Keratinocyte (primary cell): ENCODE data around the gene UBE2J2.

ENCODE experiments used
- EZH2 ChIP-seq: IDR thresholded peaks from one replicate; pipeline ENCODE4 v1.6.1; 2012; ENCODE audit warnings: inconsistent platforms, mild to moderate bottlenecking, low read length, moderate library complexity
- TF ChIP-seq, protein P1 (sequence below), 3 experiments: IDR thresholded peaks in 1 of 3; conservative IDR thresholded peaks in 1 of 3; optimal IDR thresholded peaks in 1 of 3; 2 replicates in 2 of 3; 3 replicates in 1 of 3; pipeline versions ENCODE3 to v1.5.1; 2011; ENCODE audit warnings: low read length in 3 of 3, mild to moderate bottlenecking in 3 of 3, moderate library complexity in 2 of 3, control low read depth in 1 of 3, inconsistent platforms in 1 of 3; ENCODE audit not compliant: insufficient read depth in 2 of 3; ENCODE audit errors: extremely low read depth in 1 of 3

DNA sequence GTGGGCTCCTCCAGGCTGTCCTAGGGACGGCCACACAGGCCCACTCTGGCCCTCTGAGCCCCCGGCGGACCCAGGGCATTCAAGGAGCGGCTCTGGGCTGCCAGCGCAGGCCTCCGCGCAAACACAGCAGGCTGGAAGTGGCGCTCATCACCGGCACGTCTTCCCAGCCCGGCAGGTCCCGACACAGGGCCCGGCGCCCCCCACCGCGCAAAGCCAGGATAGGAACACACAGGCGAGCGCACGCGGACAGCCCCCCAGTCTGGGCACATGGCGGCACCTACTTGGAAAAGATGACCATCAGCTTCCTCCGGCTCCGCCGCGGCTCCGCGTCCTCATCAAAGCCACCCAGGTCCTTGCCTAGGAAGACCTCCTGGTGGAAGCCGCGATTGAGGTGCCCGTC is 45.5 kb downstream of the UBE2J2 start:
- TF ChIP-seq, protein P1, sequence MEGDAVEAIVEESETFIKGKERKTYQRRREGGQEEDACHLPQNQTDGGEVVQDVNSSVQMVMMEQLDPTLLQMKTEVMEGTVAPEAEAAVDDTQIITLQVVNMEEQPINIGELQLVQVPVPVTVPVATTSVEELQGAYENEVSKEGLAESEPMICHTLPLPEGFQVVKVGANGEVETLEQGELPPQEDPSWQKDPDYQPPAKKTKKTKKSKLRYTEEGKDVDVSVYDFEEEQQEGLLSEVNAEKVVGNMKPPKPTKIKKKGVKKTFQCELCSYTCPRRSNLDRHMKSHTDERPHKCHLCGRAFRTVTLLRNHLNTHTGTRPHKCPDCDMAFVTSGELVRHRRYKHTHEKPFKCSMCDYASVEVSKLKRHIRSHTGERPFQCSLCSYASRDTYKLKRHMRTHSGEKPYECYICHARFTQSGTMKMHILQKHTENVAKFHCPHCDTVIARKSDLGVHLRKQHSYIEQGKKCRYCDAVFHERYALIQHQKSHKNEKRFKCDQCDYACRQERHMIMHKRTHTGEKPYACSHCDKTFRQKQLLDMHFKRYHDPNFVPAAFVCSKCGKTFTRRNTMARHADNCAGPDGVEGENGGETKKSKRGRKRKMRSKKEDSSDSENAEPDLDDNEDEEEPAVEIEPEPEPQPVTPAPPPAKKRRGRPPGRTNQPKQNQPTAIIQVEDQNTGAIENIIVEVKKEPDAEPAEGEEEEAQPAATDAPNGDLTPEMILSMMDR (optimal IDR thresholded peaks at IDR 0.05 in 1 of 3, IDR thresholded peaks at IDR 0.05 in 1 of 3, conservative IDR thresholded peaks at IDR 0.05 in 1 of 3; ENCODE audit: extremely low read depth in 1 of 3, insufficient read depth in 2 of 3, low read length in 3 of 3), result no peak
- TF ChIP-seq EZH2, result no peak
